ENCODE data around the gene ATG14. TPM values are rescaled to one million over a fixed set of nuclear protein-coding genes. Genes with fewer than 3 reads are reported as not detected.

The ATG14 gene
- total and polyA plus RNA-seq, 2 of the 8 experiments (the other 6 are each of a cell fraction or from before 2014, with no cell fraction given) = 4.9 to 10.8 TPM

GRCh38 chr14:55412676-55413075 lies 1.0 kb upstream of the ATG14 start:
- H3K27ac ChIP-seq (ENCODE audit: low read depth, low read length) = no peak overlapping the region
- H3K23ac ChIP-seq (ENCODE audit: insufficient read length) = no peak overlapping the region
- H2BK15ac ChIP-seq (ENCODE audit: low read length) = no peak overlapping the region
- H3K18ac ChIP-seq (ENCODE audit: extremely low read depth, low read length) = no peak overlapping the region
- H2BK5ac ChIP-seq (ENCODE audit: low read depth, low read length) = no peak overlapping the region
- no peak overlapping the region for H3K4me3 ChIP-seq (ENCODE audit: extremely low read depth in 1 of 4, insufficient read depth in 2 of 4, low read depth in 3 of 4, low read length in 4 of 4)
- H2BK120ac ChIP-seq (replicated peaks; ENCODE audit: low read depth, low read length) = no peak overlapping the region
- DNase-seq (ENCODE audit: low read depth in 1 of 2, low spot score in 2 of 2) = no peak
- no peaks in the 10 kb centered on the region for H4K20me1 ChIP-seq (replicated peaks in 1 of 2; ENCODE audit: control insufficient read depth in 1 of 2, insufficient read depth in 2 of 2, low read length in 2 of 2)
- H2BK12ac ChIP-seq (ENCODE audit: low read depth, low read length) = no peak overlapping the region
- no peaks in the 10 kb centered on the region for H3K9me3 ChIP-seq (ENCODE audit: insufficient read depth in 2 of 2, low read depth in 1 of 2, low read length in 1 of 2)
- H3K4me2 ChIP-seq (ENCODE audit: insufficient read depth in 1 of 2, low read depth in 2 of 2, low read length in 2 of 2) = peak overlapping the region in 1 of 2 experiments; percentile 66; a peak in 1 of 4 replicates
- no peak overlapping the region for H3K56ac ChIP-seq (replicated peaks; ENCODE audit: insufficient read length, low read depth, low read length)
- no peak overlapping the region for H3K14ac ChIP-seq (ENCODE audit: insufficient read length)
- no peaks in the 10 kb centered on the region for H3K27me3 ChIP-seq (replicated peaks in 1 of 4; ENCODE audit: control insufficient read depth in 3 of 4, extremely low read depth in 1 of 4, insufficient read depth in 3 of 4, low read length in 3 of 4)
- ChIA-PET POLR2A (ENCODE audit: partially characterized antibody) (no interaction called here), CTCF (ENCODE audit: partially characterized antibody) (no interaction called here)
- no peak overlapping the region for H4K91ac ChIP-seq (replicated peaks; ENCODE audit: insufficient read length, low read length)
- no peak overlapping the region for H2BK20ac ChIP-seq (ENCODE audit: low read length)
- no peak overlapping the region for H3K9ac ChIP-seq (replicated peaks in 1 of 4; ENCODE audit: extremely low read depth in 1 of 4, low read depth in 3 of 4, low read length in 3 of 4)
- no peak overlapping the region for H2AK5ac ChIP-seq (ENCODE audit: low read depth, low read length)
- no peak for TF ChIP-seq CEBPB (IDR thresholded peaks at IDR 0.05; ENCODE audit: low read depth, low read length)
- no peak for TF ChIP-seq MAFK (IDR thresholded peaks at IDR 0.05; ENCODE audit: low read depth, low read length)
- no peak for TF ChIP-seq BCL11A (IDR thresholded peaks at IDR 0.05; ENCODE audit: low read depth in 2 of 2, low read length in 2 of 2)
- no peak for TF ChIP-seq JUND (IDR thresholded peaks at IDR 0.05; ENCODE audit: low read length)
- no peak for TF ChIP-seq NRF1 (IDR thresholded peaks at IDR 0.05; ENCODE audit: low read depth, low read length)
- TF ChIP-seq SRF (IDR thresholded peaks at IDR 0.05; ENCODE audit: low read depth, low read length) = no peak
- no peak for TF ChIP-seq SP2 (IDR thresholded peaks at IDR 0.05; ENCODE audit: low read length)
- TF ChIP-seq CHD1 (IDR thresholded peaks at IDR 0.05; ENCODE audit: low read depth, low read length) = no peak
- no peak for TF ChIP-seq SIRT6 (IDR thresholded peaks at IDR 0.05; ENCODE audit: low read length)
- no peak for TF ChIP-seq RBBP5 (IDR thresholded peaks at IDR 0.05; ENCODE audit: borderline replicate concordance, low read depth, low read length)
- TF ChIP-seq TBP (IDR thresholded peaks at IDR 0.05; ENCODE audit: low read depth, low read length) = no peak
- TF ChIP-seq KDM4A (IDR thresholded peaks at IDR 0.05; ENCODE audit: low read depth, low read length, severe bottlenecking) = no peak
- H2AFZ ChIP-seq (ENCODE audit: low read length) = peak overlapping the region; percentile 36
- H3K36me3 ChIP-seq (ENCODE audit: control insufficient read depth in 2 of 4, insufficient read depth in 4 of 4, low read length in 3 of 4) = no peaks in the 10 kb centered on the region
- H3K79me1 ChIP-seq (ENCODE audit: low read depth, low read length) = no peaks in the 10 kb centered on the region
- no peaks in the 10 kb centered on the region; a peak in 1 of 7 replicates for H3K4me1 ChIP-seq (replicated peaks in 1 of 4; ENCODE audit: control insufficient read depth in 3 of 4, insufficient read depth in 4 of 4, low read length in 3 of 4)
- peaks cover 4 to 39% of the 10 kb centered on the region in 2 experiments; a peak in 3 of 4 replicates for H3K79me2 ChIP-seq (ENCODE audit: control insufficient read depth in 1 of 2, insufficient read depth in 2 of 2, low read length in 2 of 2)
- H3K23me2 ChIP-seq (ENCODE audit: low read depth, low read length) = peaks cover 8% of the 10 kb centered on the region; the same call in 1 of the 2 replicates
- H4K5ac ChIP-seq (ENCODE audit: insufficient read length, low read depth, low read length) = no peak overlapping the region
- FAIRE-seq = no peak
- H4K8ac ChIP-seq (ENCODE audit: extremely low read depth, insufficient read depth, low read length) = no peak overlapping the region
- 90% methylated on average over 5 of the region's 5 CpGs; no CpG with 5 or more reads in 1 of the 2 experiments for WGBS, 2 experiments (ENCODE audit: extremely low coverage in 1 of 2, insufficient coverage in 1 of 2, insufficient read length in 1 of 2, insufficient replicate concordance in 2 of 2, low coverage in 1 of 2, low lambda C conversion rate in 2 of 2, missing lambda C conversion rate in 1 of 2)
- H3K4ac ChIP-seq (replicated peaks; ENCODE audit: insufficient read length, low read depth, low read length) = no peak overlapping the region

Measured in H1 (cell line).